Activated CD4-positive, alpha-beta T cell treated with anti-CD3 and anti-CD28 coated beads, Interleukin-2, amount 50 U/mL, for 4 hours (primary cell): ENCODE data around the gene NOS1AP.
"Not testable (repeated sequence)": the region's sequence is repeated elsewhere in the genome, so short reads cannot be mapped to it uniquely, and the experiment has no call there.

Experiments
- DNase-seq, 2 experiments: peaks; one replicate each; pipeline ENCODE4 v3.0.0-alpha.2; 2020

Gene NOS1AP

DNA sequence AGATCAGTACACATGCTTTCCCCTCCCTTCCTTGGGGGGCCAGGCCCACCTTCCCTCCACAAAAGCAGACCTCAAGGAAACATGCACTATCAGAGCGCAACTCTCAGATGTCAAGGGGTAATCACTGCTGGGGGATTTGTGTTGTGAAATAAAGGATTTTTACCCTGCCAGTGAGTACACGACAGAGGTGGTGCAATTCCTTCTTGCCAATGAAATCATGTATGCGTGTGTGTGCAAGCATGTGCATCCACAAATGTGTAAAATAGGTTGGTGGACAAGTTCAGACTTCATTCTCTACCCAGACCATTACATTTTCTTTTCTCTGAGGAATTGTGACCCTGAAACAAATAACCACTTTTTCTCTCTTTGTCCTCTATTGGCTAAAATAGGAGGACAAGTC is 9.8 kb upstream of the NOS1AP start:
- DNase-seq: no peak

DNA sequence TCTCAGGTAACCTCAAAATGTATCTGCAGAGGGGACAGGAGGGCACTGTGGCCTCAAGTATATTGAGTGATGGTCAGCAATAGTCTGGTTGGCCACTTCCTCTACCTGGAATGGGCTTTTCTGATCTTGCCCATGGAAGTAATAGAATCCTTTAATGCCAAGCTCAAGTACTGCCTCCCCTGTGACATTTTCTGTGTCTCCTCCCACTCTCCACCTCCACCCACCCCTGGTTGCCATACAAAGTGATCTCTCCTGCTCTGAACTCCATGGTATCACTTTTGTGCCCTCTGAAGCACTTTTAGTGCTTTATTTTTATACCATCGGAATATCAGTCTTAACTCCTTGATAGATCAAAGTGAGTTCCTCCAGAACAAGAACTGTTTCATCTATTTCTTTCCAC is 9.2 kb upstream of the NOS1AP start:
- no peak for DNase-seq

DNA sequence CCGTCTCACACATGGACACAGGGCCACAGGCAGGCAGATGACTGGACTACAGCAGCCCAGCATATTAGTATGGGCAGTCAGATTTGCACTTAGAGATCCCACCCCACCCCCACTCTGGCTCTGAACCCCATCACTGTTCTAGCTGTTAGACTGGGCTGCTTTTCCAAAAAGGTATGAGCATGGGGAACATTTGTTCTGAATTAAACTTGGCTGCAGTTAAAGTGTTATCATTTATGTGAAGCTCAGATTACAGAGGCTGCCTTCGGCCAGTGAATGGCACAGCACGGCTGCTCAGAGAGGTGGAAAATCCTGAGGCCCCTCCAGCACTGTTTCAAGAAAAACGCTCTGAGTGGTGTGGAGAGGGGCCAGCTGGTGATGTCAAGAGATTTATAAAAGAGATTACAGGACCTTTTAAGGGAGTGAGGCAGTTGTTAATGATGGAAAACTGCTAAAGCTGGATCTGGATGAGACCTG is 6.9 kb upstream of the NOS1AP start:
- no peak for DNase-seq

DNA sequence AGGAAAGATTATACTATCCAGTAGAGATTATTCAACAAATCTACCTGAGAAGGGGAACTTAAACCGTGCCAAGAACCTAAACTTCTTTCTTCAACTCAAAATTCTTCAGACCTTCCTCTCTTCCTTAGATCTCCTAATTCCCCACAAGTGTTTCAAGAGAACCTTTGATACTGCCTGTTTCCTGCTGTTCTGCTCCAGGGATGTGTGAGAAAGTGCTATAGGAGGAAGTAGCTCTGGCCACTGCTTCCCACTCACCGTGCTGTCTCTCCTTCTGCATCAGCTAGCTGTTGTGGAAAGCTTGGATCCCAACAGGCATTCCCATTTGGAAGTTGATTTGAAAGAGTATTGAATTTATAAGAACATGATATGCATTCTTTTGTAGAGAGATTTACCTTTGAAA is 4.5 kb upstream of the NOS1AP start:
- DNase-seq: no peak

DNA sequence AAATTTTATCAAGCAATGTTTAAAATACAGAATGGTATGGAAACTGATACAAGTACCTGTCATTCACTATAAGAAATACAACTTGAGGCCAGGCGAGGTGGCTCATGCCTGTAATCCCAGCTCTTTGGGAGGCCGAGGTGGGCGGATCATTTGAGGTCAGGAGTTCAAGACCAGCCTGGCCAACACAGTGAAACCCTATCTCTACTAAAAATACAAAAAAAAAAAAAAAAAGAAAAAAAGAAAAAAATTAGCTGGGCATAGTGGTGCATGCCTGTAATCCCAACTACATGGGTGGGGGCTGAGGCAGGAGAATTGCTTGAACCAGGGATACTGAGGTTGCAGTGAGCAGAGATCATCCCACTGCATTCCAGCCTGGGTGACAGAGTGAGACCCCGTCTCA is 2.7 kb upstream of the NOS1AP start:
- DNase-seq: not testable (repeated sequence)

DNA sequence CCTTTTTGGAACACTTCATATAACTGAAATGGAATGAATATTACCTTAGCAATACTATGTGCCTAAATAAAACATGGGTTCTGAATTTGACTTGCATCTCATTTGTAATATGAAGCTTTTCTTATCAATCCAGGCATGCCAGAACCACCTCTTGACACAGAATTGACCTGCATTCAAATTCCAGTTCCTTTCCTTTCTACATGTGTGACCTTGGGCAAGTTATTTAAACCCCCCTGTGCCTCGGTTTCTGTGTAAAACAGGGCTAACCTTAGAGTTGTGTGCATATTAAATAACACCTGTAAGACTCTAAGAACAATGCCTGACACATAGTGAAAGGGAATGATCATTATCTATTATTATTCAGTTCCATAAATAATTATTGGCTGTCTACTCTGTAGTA is 2.0 kb upstream of the NOS1AP start:
- DNase-seq: no peak

DNA sequence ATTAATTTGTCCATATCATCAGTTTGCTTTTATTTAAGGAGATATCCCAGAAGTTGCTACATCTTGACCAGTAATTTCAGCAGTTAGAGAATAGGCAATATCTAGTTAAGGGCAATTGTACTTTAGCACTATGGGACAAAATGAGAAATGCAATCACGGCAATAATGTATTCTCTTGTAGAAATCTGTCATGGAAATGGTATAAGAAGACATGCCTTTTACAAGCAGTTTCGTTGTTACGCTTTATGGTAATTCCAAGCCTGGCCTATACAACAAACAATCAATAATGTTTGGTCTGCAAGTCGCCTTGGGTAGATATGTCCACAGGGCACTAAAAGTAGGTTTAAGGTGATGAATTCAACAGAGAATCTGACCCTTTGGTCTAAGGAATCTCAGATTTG is 1.2 kb upstream of the NOS1AP start:
- no peak for DNase-seq

GRCh38 chr1:162070094-162070748 is 730 bp downstream of the NOS1AP start:
- no peak for DNase-seq

GRCh38 chr1:162070825-162071224 is 1.3 kb downstream of the NOS1AP start:
- DNase-seq: no peak

DNA sequence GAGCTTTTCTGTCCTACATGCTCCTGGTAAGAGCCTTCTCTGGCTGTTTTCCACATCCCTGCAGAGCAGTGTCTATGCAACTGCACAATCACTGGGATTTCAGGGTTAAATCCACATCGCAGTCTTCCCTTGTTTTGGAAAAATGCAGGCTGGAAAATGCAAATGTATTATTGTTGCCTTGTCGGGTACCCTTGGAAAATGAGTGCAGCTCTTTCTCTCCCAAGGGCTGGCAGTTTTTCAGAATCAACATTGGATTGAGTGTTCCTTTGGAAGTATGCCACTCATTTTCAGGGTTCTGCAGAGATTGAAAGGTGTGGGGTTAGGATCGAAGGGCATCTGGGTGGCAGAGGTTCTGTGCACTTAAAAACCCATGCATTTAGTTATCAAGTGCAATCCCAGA is 3.2 kb downstream of the NOS1AP start:
- DNase-seq: no peak

- no peak for DNase-seq
Observed at GRCh38 chr1:162074276-162075005, 5.0 kb downstream of the NOS1AP start.

DNA sequence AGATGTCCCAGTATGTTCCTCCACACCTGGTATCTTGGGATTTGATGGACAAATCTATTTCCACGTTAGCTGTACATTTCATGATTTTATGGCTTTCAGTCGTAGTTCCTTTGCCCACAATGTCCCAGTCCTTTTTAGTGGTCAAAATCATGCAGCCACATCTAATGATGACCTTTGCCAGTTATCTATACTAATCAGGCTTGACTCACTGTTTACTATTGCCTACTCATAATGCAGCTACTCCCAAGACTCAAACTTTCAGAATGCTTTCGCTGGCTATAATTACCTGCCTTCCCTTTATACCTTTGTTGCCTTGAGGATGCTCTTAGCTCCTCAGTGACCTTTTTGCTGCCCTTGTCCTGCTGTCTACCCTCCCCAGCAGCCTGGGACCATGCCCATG is 6.4 kb downstream of the NOS1AP start:
- no peak for DNase-seq

DNA sequence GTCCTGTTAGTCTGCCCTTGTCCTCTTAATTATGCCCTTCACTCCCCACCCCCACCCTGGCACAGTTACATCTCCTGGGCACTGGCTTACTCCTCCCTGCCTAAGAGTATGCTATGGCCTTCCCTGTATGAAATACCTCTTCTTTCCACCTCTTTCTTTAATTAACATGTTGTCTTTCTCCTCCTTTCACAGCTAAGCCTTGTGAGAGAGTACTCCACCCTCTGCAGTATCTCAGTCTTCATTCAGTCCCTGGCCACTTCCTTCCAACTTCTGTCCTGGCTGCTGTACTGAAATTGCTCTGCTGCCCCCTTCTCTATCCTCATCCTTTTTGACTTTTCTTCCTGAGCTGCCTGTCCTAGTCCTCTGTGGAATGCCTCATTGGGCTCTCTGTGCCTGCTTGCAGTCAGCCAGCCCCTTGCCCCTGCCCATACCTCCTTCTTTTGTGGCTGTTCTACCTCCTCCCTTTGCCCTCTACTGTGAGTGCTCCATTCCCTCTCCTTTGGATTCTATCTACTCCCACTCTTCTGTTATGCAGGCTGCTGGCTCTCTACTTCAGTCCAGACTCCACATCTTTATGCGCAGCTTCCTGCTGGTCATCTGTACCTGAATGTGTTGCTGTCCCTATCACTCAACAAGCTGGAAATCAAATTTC is 8.3 kb downstream of the NOS1AP start:
- DNase-seq: no peak

GRCh38 chr1:162079030-162079429 is 9.5 kb downstream of the NOS1AP start:
- no peak for DNase-seq

DNA sequence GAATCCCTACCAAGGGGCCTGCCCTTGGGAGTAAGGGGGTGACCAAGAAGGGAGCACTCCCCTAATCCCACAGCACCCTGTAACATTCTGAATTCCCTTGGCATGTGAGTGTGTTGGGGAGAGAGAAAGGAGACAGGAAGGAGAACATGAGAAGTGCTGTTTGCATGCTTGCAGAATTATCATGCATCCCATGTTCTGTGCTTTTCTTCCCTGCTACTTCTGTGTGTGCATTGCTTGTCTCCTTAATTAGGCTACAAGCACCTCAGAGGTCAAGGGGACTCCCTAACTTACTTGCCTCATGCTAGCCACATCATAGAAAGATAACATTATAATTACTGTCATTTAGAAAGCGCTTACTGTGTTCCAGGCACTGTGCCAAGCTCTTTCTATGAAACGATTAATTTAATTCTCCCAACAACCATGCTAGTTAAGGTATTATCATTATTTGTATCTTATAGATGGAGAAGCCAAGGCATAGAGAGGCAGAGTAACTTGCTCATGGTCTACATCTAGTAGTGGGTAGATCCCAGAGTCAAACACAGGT is 11.1 kb downstream of the NOS1AP start:
- no peak for DNase-seq

- no peak for DNase-seq
Observed at GRCh38 chr1:162081316-162081715, 11.8 kb downstream of the NOS1AP start.

- DNase-seq: not testable (repeated sequence)
Observed at GRCh38 chr1:162082080-162082479, 12.6 kb downstream of the NOS1AP start.

DNA sequence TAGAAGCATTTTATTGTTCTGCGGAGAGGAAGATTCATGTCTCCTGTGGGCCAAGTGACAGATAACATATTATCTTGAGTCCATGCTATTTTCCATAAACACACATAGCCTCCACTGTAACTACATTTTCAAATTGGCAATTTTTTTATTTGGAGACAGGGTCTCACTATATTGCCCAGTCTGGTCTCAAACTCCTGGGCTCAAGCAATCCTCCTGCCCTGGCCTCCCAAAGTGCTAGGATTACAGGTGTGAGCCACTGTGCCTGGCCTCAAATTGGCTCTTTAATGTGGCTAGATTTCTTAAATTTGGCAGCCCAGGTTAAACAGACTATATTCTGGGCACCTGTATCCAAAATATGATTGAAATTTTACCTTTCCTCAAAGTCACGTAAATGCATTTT is 13.8 kb downstream of the NOS1AP start:
- DNase-seq: no peak

GRCh38 chr1:162085991-162086390 is 16.5 kb downstream of the NOS1AP start:
- DNase-seq: no peak

DNA sequence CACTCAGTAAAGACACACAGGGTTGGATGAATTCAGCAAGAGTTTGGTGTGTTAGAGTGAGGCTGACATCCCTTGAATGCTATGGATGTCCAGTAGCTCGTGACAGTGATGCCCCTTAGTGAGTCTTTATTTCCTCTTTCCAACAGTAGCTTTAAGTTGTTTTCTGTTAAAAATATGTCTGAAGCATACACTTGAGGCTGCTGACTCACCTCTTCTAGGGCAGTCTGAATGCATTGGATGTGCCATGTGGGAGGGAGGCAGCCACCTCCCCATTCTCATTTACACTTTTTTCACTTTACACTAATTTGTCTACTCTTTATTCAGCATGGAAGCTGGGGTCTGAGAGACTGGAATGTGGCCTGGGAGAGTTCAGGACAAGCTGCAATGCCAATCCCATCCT is 17.6 kb downstream of the NOS1AP start:
- DNase-seq: no peak

GRCh38 chr1:162087574-162087973 is 18.1 kb downstream of the NOS1AP start:
- DNase-seq: no peak

DNA sequence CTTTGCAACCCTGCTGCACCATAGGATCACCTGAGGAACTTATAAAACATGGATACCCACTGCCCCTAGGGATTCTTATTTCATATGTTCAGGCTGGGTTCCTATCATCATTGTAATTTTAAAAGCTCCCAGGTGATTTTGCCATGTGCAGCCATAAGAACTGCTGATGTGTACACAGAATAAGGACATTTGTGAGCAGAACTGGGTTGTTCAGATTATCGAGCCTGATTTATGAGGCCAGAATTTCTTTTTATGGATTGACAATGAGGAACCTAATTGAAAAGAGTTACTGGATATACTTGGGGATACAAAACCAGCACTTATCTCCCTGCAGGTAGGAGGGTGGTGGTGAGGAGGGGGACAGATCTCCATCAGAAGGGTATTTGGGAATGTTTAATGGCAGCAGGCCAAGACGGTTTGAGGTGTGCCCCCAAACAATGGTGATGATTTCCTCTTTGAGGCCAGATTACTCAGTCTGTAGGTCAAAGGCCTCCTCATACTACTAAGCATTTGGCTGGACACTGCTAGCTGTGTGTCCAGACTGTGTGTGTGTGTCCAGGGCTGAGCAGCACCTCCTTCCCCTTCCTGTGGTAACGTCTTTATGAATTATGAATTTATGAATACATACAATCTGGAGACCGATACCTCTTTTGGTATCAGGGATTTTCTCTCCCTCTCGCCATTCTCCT is 18.9 kb downstream of the NOS1AP start:
- DNase-seq: no peak

GRCh38 chr1:162089748-162090147 is 20.3 kb downstream of the NOS1AP start:
- no peak for DNase-seq
